Measurements from ENCODE around the gene C6orf118. TPM values are rescaled to one million over a fixed set of nuclear protein-coding genes. Genes with fewer than 3 reads are reported as not detected.

C6orf118 gene
- total RNA-seq, 1 donor from 2014 or later, result not detected

- Mint-ChIP-seq H3K36me3 (ENCODE audit: low read depth) (no peaks in the 10 kb centered on the region), H3K4me3 (ENCODE audit: unreplicated experiment) (no peak overlapping the region), H3K4me1 (ENCODE audit: low read depth) (peaks cover 14% of the 10 kb centered on the region), H3K27me3 (ENCODE audit: low read depth) (peaks cover 1% of the 10 kb centered on the region), H3K27ac (ENCODE audit: unreplicated experiment) (peak overlapping the region; percentile 58), H3K9me3 (ENCODE audit: low read depth) (no peaks in the 10 kb centered on the region)
- TF ChIP-seq, protein P1, sequence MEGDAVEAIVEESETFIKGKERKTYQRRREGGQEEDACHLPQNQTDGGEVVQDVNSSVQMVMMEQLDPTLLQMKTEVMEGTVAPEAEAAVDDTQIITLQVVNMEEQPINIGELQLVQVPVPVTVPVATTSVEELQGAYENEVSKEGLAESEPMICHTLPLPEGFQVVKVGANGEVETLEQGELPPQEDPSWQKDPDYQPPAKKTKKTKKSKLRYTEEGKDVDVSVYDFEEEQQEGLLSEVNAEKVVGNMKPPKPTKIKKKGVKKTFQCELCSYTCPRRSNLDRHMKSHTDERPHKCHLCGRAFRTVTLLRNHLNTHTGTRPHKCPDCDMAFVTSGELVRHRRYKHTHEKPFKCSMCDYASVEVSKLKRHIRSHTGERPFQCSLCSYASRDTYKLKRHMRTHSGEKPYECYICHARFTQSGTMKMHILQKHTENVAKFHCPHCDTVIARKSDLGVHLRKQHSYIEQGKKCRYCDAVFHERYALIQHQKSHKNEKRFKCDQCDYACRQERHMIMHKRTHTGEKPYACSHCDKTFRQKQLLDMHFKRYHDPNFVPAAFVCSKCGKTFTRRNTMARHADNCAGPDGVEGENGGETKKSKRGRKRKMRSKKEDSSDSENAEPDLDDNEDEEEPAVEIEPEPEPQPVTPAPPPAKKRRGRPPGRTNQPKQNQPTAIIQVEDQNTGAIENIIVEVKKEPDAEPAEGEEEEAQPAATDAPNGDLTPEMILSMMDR (IDR thresholded peaks at IDR 0.05), result peak; percentile 41
- DNase-seq (ENCODE audit: low spot score), result no peak
These were observed 63.7 kb downstream of the C6orf118 start for GRCh38 chr6:165245701-165246100.

GRCh38 chr6:165245287-165245686 is 64.1 kb downstream of the C6orf118 start:
- Mint-ChIP-seq H3K27ac (ENCODE audit: unreplicated experiment) (peak overlapping the region; percentile 58), H3K27me3 (ENCODE audit: low read depth) (peaks cover 1% of the 10 kb centered on the region), H3K4me3 (ENCODE audit: unreplicated experiment) (no peak overlapping the region), H3K4me1 (ENCODE audit: low read depth) (peaks cover 14% of the 10 kb centered on the region), H3K36me3 (ENCODE audit: low read depth) (no peaks in the 10 kb centered on the region), H3K9me3 (ENCODE audit: low read depth) (no peaks in the 10 kb centered on the region)
- TF ChIP-seq, protein P1 (IDR thresholded peaks at IDR 0.05), result peak; percentile 84
- no peak for DNase-seq (ENCODE audit: low spot score)

GRCh38 chr6:165244524-165245247 is 64.7 kb downstream of the C6orf118 start:
- no peak for DNase-seq (ENCODE audit: low spot score)
- no peak overlapping the region for H3K27ac Mint-ChIP-seq (ENCODE audit: unreplicated experiment)
- no peak overlapping the region for H3K4me3 Mint-ChIP-seq (ENCODE audit: unreplicated experiment)
- no peaks in the 10 kb centered on the region for H3K9me3 Mint-ChIP-seq (ENCODE audit: low read depth)
- TF ChIP-seq, protein P1 (IDR thresholded peaks at IDR 0.05), result no peak
- no peaks in the 10 kb centered on the region for H3K36me3 Mint-ChIP-seq (ENCODE audit: low read depth)
- peaks cover 14% of the 10 kb centered on the region for H3K4me1 Mint-ChIP-seq (ENCODE audit: low read depth)
- H3K27me3 Mint-ChIP-seq (ENCODE audit: low read depth), result peaks cover 1% of the 10 kb centered on the region

GRCh38 chr6:165243801-165244200 is 65.6 kb downstream of the C6orf118 start:
- Mint-ChIP-seq H3K4me3 (ENCODE audit: unreplicated experiment) (no peak overlapping the region), H3K4me1 (ENCODE audit: low read depth) (peaks cover 14% of the 10 kb centered on the region), H3K27me3 (ENCODE audit: low read depth) (no peaks in the 10 kb centered on the region), H3K9me3 (ENCODE audit: low read depth) (no peaks in the 10 kb centered on the region), H3K36me3 (ENCODE audit: low read depth) (no peaks in the 10 kb centered on the region), H3K27ac (ENCODE audit: unreplicated experiment) (no peak overlapping the region)
- no peak for DNase-seq (ENCODE audit: low spot score)
- TF ChIP-seq, protein P1 (IDR thresholded peaks at IDR 0.05), result no peak

DNA sequence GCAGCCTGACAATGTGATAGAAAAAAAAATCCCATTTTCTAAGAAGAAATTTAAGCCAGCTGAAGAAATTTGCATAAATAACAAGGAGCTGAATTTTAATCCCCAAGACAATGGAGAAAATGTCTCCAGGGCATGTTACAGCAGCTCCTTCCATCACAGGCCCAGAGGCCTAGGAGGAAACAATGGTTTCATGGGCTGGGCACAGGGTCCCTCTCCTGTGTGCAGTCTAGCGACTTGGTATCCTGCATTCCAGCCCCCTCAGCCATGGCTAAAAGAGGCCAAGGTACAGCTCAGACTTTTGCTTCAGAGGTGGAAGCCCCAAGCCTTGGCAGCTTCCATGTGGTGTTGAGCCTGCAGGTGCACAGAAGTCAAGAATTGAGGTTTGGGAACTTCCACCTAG is 73.1 kb downstream of the C6orf118 start:
- no peak for DNase-seq (ENCODE audit: low spot score)
- peaks cover 22% of the 10 kb centered on the region for H3K9me3 Mint-ChIP-seq (ENCODE audit: low read depth)
- no peak overlapping the region for H3K4me3 Mint-ChIP-seq (ENCODE audit: unreplicated experiment)
- peaks cover 9% of the 10 kb centered on the region for H3K4me1 Mint-ChIP-seq (ENCODE audit: low read depth)
- peaks cover 5% of the 10 kb centered on the region for H3K36me3 Mint-ChIP-seq (ENCODE audit: low read depth)
- TF ChIP-seq, protein P1 (IDR thresholded peaks at IDR 0.05), result no peak
- no peak overlapping the region for H3K27ac Mint-ChIP-seq (ENCODE audit: unreplicated experiment)
- H3K27me3 Mint-ChIP-seq (ENCODE audit: low read depth), result no peaks in the 10 kb centered on the region

Data from chondrocyte (in vitro differentiated cells).